ENCODE results near the gene CSNK1G2. TPM values are rescaled to one million over a fixed set of nuclear protein-coding genes. Genes with fewer than 3 reads are reported as not detected.

Gene CSNK1G2
- total RNA-seq, 2 donors from 2014 or later: 55.5 to 92.4 TPM

DNA sequence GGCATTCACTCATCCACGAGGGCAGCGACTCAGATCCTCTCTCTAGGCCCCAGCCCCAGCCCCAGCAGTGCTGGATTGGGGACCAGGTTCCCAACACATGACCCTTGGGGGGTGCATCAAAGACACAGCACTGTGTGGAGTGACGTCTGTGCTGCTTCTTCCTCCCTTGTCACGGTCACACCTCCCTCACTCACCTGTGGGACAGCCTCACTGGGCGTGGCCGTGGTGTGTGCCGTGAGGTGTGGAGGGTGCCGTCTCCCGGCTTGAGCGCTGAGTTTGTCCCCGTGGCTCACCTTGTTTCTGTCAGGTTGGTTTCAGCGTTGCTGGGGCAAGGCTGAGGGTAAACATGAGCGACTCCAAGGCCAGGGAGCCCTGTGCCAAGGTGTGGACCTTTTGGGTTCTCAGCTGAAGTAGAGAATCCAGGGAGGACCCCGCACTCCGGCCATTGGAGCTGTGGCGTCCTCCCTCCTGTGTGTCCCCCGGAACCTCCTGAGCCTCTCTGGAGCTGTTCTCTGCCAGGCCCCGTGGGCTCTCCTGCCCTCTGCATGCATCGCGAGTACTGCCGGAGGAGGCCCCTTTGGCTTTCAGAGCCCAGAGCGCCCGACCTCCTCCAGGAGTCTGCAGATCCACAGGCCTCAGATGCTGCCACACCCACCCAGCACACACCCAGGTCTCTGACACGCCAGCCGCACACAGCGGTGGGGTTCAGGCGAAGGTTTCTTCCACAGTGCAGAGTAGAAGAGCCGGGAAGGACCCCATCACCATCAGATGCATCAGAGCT is 33.6 kb downstream of the CSNK1G2 start:
- no peaks in the 10 kb centered on the region for H3K27me3 ChIP-seq (replicated peaks; ENCODE audit: insufficient read depth)
- H3K9me3 ChIP-seq: no peaks in the 10 kb centered on the region
- ATAC-seq (ENCODE audit: insufficient number of reproducible peaks, low FRiP score, low read depth) (no peak), DNase-seq (ENCODE audit: low spot score) (no peak)
- H3K36me3 ChIP-seq: peaks cover 21% of the 10 kb centered on the region
- H3K4me1 ChIP-seq (ENCODE audit: control insufficient read depth in 1 of 2, low read depth in 2 of 2): no peaks in the 10 kb centered on the region
- no peak overlapping the region for H3K4me3 ChIP-seq
- no peak overlapping the region for H3K27ac ChIP-seq
- TF ChIP-seq, protein P1, sequence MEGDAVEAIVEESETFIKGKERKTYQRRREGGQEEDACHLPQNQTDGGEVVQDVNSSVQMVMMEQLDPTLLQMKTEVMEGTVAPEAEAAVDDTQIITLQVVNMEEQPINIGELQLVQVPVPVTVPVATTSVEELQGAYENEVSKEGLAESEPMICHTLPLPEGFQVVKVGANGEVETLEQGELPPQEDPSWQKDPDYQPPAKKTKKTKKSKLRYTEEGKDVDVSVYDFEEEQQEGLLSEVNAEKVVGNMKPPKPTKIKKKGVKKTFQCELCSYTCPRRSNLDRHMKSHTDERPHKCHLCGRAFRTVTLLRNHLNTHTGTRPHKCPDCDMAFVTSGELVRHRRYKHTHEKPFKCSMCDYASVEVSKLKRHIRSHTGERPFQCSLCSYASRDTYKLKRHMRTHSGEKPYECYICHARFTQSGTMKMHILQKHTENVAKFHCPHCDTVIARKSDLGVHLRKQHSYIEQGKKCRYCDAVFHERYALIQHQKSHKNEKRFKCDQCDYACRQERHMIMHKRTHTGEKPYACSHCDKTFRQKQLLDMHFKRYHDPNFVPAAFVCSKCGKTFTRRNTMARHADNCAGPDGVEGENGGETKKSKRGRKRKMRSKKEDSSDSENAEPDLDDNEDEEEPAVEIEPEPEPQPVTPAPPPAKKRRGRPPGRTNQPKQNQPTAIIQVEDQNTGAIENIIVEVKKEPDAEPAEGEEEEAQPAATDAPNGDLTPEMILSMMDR (IDR thresholded peaks at IDR 0.05): no peak

DNA sequence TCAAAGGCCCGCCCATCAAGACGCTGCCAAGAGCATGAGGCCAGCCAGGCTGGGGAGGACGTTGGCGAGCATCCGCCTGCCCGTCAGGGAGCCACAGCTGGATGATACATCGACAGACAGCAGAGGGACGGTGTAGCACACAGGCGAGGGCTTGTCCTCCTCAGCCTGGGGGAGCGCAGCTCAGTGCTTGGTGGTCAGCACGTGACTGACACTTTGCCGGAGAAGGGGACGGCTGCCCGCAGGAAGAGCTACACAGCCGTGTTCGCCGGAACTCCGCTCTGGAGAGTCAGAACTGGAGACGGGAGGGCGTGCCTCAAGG is 34.1 kb downstream of the CSNK1G2 start:
- peaks cover 20% of the 10 kb centered on the region for H3K36me3 ChIP-seq
- DNase-seq (ENCODE audit: low spot score): no peak
- TF ChIP-seq, protein P1 (IDR thresholded peaks at IDR 0.05): no peak
- no peaks in the 10 kb centered on the region for H3K4me1 ChIP-seq (ENCODE audit: control insufficient read depth in 1 of 2, low read depth in 2 of 2)
- H3K27ac ChIP-seq: no peak overlapping the region
- no peak overlapping the region for H3K4me3 ChIP-seq
- no peaks in the 10 kb centered on the region for H3K9me3 ChIP-seq
- H3K27me3 ChIP-seq (replicated peaks; ENCODE audit: insufficient read depth): no peaks in the 10 kb centered on the region
- ATAC-seq (ENCODE audit: insufficient number of reproducible peaks, low FRiP score, low read depth): no peak

DNA sequence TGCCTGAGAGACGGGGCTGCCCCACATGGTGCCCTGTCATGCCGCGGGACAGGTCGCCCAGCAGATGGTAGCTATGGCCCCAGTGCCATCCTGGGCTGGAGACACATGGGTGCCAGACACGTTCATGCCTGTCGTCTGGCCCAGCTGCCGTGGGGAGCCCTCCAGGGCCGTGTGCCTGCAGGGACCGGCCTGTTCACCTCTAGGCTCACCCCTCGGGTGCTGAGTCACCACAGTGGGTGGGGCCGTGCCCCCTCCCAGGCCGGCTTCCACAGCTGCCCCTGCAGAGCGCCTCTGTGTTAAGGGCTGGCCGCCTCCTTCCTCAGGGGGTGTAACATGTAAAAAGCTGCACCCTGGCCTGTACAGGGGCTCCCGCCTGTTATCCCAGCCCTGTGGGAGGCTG is 36.1 kb downstream of the CSNK1G2 start:
- Histone ChIP-seq H3K4me3 (no peak overlapping the region), H3K36me3 (peaks cover 35% of the 10 kb centered on the region), H3K27ac (no peak overlapping the region), H3K27me3 (replicated peaks; ENCODE audit: insufficient read depth) (no peaks in the 10 kb centered on the region), H3K9me3 (no peaks in the 10 kb centered on the region), H3K4me1 (ENCODE audit: control insufficient read depth in 1 of 2, low read depth in 2 of 2) (no peaks in the 10 kb centered on the region)
- TF ChIP-seq, protein P1 (IDR thresholded peaks at IDR 0.05): no peak
- DNase-seq (ENCODE audit: low spot score) (no peak), ATAC-seq (ENCODE audit: insufficient number of reproducible peaks, low FRiP score, low read depth) (no peak)

DNA sequence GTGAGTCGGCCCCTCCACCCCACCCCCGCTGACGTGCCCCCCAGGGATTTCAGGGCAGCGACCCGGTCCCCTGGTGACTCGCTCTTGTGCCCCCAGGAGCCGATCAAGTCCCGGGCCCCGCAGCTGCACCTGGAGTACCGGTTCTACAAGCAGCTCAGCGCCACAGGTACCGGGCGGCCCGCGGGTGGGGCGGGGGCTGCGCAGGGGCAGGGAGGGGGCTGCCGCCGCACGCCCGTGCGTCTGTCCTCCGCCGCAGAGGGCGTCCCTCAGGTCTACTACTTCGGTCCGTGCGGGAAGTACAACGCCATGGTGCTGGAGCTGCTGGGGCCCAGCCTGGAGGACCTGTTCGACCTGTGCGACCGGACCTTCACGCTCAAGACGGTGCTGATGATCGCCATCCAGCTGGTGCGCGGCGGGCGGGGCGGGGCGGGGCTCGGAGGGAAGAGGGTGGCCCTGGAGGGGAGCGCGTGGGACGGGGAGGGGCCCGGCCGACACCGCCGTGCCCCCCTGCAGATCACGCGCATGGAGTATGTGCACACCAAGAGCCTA is 37.4 kb downstream of the CSNK1G2 start:
- Histone ChIP-seq H3K4me3 (no peak overlapping the region), H3K27ac (no peak overlapping the region), H3K9me3 (no peaks in the 10 kb centered on the region), H3K27me3 (replicated peaks; ENCODE audit: insufficient read depth) (no peaks in the 10 kb centered on the region), H3K4me1 (ENCODE audit: control insufficient read depth in 1 of 2, low read depth in 2 of 2) (no peaks in the 10 kb centered on the region), H3K36me3 (peaks cover 36% of the 10 kb centered on the region)
- ATAC-seq (ENCODE audit: insufficient number of reproducible peaks, low FRiP score, low read depth): no peak
- TF ChIP-seq, protein P1 (IDR thresholded peaks at IDR 0.05): no peak
- DNase-seq (ENCODE audit: low spot score): no peak

DNA sequence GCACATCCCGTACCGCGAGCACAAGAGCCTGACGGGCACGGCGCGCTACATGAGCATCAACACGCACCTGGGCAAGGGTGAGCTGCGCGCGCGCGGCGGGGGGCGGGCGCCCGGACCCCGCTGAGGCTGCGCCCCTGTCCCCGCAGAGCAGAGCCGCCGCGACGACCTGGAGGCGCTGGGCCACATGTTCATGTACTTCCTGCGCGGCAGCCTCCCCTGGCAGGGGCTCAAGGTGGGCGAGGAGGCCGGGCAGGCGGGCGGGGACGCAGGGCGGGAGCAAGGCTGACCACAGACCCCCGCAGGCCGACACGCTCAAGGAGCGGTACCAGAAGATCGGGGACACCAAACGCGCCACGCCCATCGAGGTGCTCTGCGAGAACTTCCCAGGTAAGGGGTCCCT is 38.0 kb downstream of the CSNK1G2 start:
- DNase-seq (ENCODE audit: low spot score) (no peak), ATAC-seq (ENCODE audit: insufficient number of reproducible peaks, low FRiP score, low read depth) (no peak)
- H3K36me3 ChIP-seq: peaks cover 36% of the 10 kb centered on the region
- H3K9me3 ChIP-seq: no peaks in the 10 kb centered on the region
- no peak overlapping the region for H3K4me3 ChIP-seq
- H3K4me1 ChIP-seq (ENCODE audit: control insufficient read depth in 1 of 2, low read depth in 2 of 2): no peaks in the 10 kb centered on the region
- TF ChIP-seq, protein P1 (IDR thresholded peaks at IDR 0.05): no peak
- H3K27ac ChIP-seq: no peak overlapping the region
- no peaks in the 10 kb centered on the region for H3K27me3 ChIP-seq (replicated peaks; ENCODE audit: insufficient read depth)
